H1 (cell line): ENCODE results near the gene IRF3. TPM values are rescaled to one million over a fixed set of nuclear protein-coding genes. Genes with fewer than 3 reads are reported as not detected.

Experiments
- CTCF ChIA-PET: fragments of 300-600 bp; sonication (Branson Sonifier 250); formaldehyde crosslinking; loops from one replicate; lab custom pipeline; 2021; ENCODE audit not compliant: partially characterized antibody; lab: Charles Lee
- POLR2A ChIA-PET: fragments of 300-600 bp; sonication (Branson Sonifier 250); formaldehyde crosslinking; loops from one replicate; lab custom pipeline; 2021; ENCODE audit warnings: inconsistent platforms; ENCODE audit not compliant: partially characterized antibody; lab: Charles Lee
- DNase-seq, 2 experiments: peaks; one replicate each; pipeline versions ENCODE4 v3.0.0 to v3.0.0-alpha.2; 2010 to 2022; ENCODE audit warnings: low spot score in 2 of 2, low read depth in 1 of 2, mixed read lengths in 1 of 2
- FAIRE-seq: peaks from 2 replicates; lab custom pipeline; 2011; peaks lifted over from hg19 to GRCh38; lab: Jason Lieb, UNC
- H2AFZ ChIP-seq: 2 replicates; pipeline ENCODE4 v1.8.1; 2012; ENCODE audit warnings: low read length, inconsistent platforms
- H2AK5ac ChIP-seq: 2 replicates; pipeline ENCODE4 v1.6.1; 2013; ENCODE audit warnings: low read depth, low read length
- H2BK120ac ChIP-seq: replicated peaks from 2 replicates; pipeline ENCODE3; 2013; ENCODE audit warnings: low read depth, low read length, inconsistent platforms
- H2BK12ac ChIP-seq: 2 replicates; pipeline ENCODE4 v1.6.1; 2013; ENCODE audit warnings: low read depth, low read length
- H2BK15ac ChIP-seq: 2 replicates; pipeline ENCODE4 v1.6.1; 2013; ENCODE audit warnings: low read length
- H2BK20ac ChIP-seq: 2 replicates; pipeline ENCODE4 v1.6.1; 2013; ENCODE audit warnings: low read length
- H2BK5ac ChIP-seq: 2 replicates; pipeline ENCODE4 v1.6.1; 2013; ENCODE audit warnings: low read depth, low read length
- H3K14ac ChIP-seq: 2 replicates; pipeline ENCODE4 v1.6.1; 2013; ENCODE audit warnings: inconsistent platforms; ENCODE audit not compliant: insufficient read length
- H3K18ac ChIP-seq: 2 replicates; pipeline ENCODE4 v1.6.1; 2013; ENCODE audit warnings: low read length; ENCODE audit errors: extremely low read depth
- H3K23ac ChIP-seq: 2 replicates; pipeline ENCODE4 v1.6.1; 2013; ENCODE audit warnings: inconsistent platforms; ENCODE audit not compliant: insufficient read length
- H3K23me2 ChIP-seq: 2 replicates; pipeline ENCODE4 v1.6.1; 2013; ENCODE audit warnings: low read depth, low read length
- H3K27ac ChIP-seq: 2 replicates; pipeline ENCODE4 v1.6.1; 2011; ENCODE audit warnings: low read depth, low read length, inconsistent platforms
- H3K27me3 ChIP-seq, 4 experiments: replicated peaks in 1 of 4; 1 replicate in 1 of 4; 2 replicates in 3 of 4; pipeline versions ENCODE4 v1.6.1 to v1.8.1; 2011 to 2013; ENCODE audit warnings: low read length in 3 of 4, mild to moderate bottlenecking in 3 of 4, inconsistent platforms in 2 of 4, mixed read lengths in 2 of 4, moderate library complexity in 1 of 4; ENCODE audit not compliant: control insufficient read depth in 3 of 4, insufficient read depth in 3 of 4; ENCODE audit errors: extremely low read depth in 1 of 4
- H3K36me3 ChIP-seq, 4 experiments: 2 replicates each; pipeline versions ENCODE4 v1.6.1 to v1.8.1; 2011 to 2013; ENCODE audit warnings: mild to moderate bottlenecking in 4 of 4, low read length in 3 of 4, moderate library complexity in 2 of 4, control low read depth in 1 of 4, inconsistent platforms in 1 of 4; ENCODE audit not compliant: insufficient read depth in 4 of 4, control insufficient read depth in 2 of 4
- H3K4ac ChIP-seq: replicated peaks from 2 replicates; pipeline ENCODE3; 2013; ENCODE audit warnings: low read length, low read depth, mixed read lengths, inconsistent platforms; ENCODE audit not compliant: insufficient read length
- H3K4me1 ChIP-seq, 4 experiments: replicated peaks in 1 of 4; 1 replicate in 1 of 4; 2 replicates in 3 of 4; pipeline versions ENCODE4 v1.6.1 to v1.8.1; 2011 to 2013; ENCODE audit warnings: low read length in 3 of 4, inconsistent platforms in 2 of 4, mixed read lengths in 1 of 4; ENCODE audit not compliant: insufficient read depth in 4 of 4, control insufficient read depth in 3 of 4
- H3K4me2 ChIP-seq, 2 experiments: 2 replicates each; pipeline versions ENCODE4 v1.6.1 to v1.8.1; 2011 to 2013; ENCODE audit warnings: low read depth in 2 of 2, low read length in 2 of 2, control low read depth in 1 of 2, inconsistent platforms in 1 of 2, mild to moderate bottlenecking in 1 of 2; ENCODE audit not compliant: insufficient read depth in 1 of 2
- H3K4me3 ChIP-seq, 4 experiments: fragments of 200-600, 300-600 bp in 1 of 4; sonication (generic), shearing (Covaris generic), sonication (Bioruptor Twin) in 1 of 4; 2 replicates each; pipeline versions ENCODE4 v1.5.1 to v1.8.1; 2011 to 2016; ENCODE audit warnings: low read length in 4 of 4, low read depth in 3 of 4, control low read depth in 2 of 4, inconsistent platforms in 2 of 4, mild to moderate bottlenecking in 2 of 4, mixed read lengths in 1 of 4, moderate library complexity in 1 of 4; ENCODE audit not compliant: insufficient read depth in 2 of 4; ENCODE audit errors: extremely low read depth in 1 of 4
- H3K56ac ChIP-seq: replicated peaks from 2 replicates; pipeline ENCODE3; 2013; ENCODE audit warnings: low read depth, mild to moderate bottlenecking, mixed read lengths, low read length, inconsistent platforms; ENCODE audit not compliant: insufficient read length
- H3K79me1 ChIP-seq: 2 replicates; pipeline ENCODE4 v1.6.1; 2013; ENCODE audit warnings: low read depth, low read length, control low read depth
- H3K79me2 ChIP-seq, 2 experiments: 2 replicates each; pipeline versions ENCODE4 v1.6.1 to v1.8.1; 2012 to 2013; ENCODE audit warnings: low read length in 2 of 2, mild to moderate bottlenecking in 2 of 2, inconsistent platforms in 1 of 2; ENCODE audit not compliant: insufficient read depth in 2 of 2, control insufficient read depth in 1 of 2
- H3K9ac ChIP-seq, 4 experiments: replicated peaks in 1 of 4; 1 replicate in 1 of 4; 2 replicates in 3 of 4; pipeline versions ENCODE4 v1.6.1 to v1.8.1; 2011 to 2013; ENCODE audit warnings: low read depth in 3 of 4, low read length in 3 of 4, control low read depth in 2 of 4, mild to moderate bottlenecking in 2 of 4, moderate library complexity in 2 of 4, inconsistent platforms in 1 of 4; ENCODE audit errors: extremely low read depth in 1 of 4
- H3K9me3 ChIP-seq, 2 experiments: 2 replicates each; pipeline versions ENCODE4 v1.6.1 to v1.8.1; 2012 to 2013; ENCODE audit warnings: mild to moderate bottlenecking in 2 of 2, moderate library complexity in 2 of 2, control low read depth in 1 of 2, inconsistent platforms in 1 of 2, low read depth in 1 of 2, low read length in 1 of 2, mixed read lengths in 1 of 2; ENCODE audit not compliant: insufficient read depth in 2 of 2
- H4K20me1 ChIP-seq, 2 experiments: replicated peaks in 1 of 2; 2 replicates each; pipeline versions ENCODE3 to v1.8.1; 2011 to 2013; ENCODE audit warnings: inconsistent platforms in 2 of 2, low read length in 2 of 2, mild to moderate bottlenecking in 1 of 2; ENCODE audit not compliant: insufficient read depth in 2 of 2, control insufficient read depth in 1 of 2
- H4K5ac ChIP-seq: 2 replicates; pipeline ENCODE4 v1.6.1; 2013; ENCODE audit warnings: low read length, low read depth, mixed read lengths, inconsistent platforms; ENCODE audit not compliant: insufficient read length
- H4K8ac ChIP-seq: 2 replicates; pipeline ENCODE4 v1.8.0; 2013; ENCODE audit warnings: mild to moderate bottlenecking, moderate library complexity, low read length, inconsistent platforms; ENCODE audit not compliant: insufficient read depth; ENCODE audit errors: extremely low read depth
- H4K91ac ChIP-seq: replicated peaks from 2 replicates; pipeline ENCODE3; 2013; ENCODE audit warnings: low read length, mixed read lengths, inconsistent platforms; ENCODE audit not compliant: insufficient read length
- CHD2 ChIP-seq: IDR thresholded peaks from 2 replicates; pipeline ENCODE4 v1.6.1; 2012; ENCODE audit warnings: low read length, improper control_type of control experiment
- POLR2A ChIP-seq, 2 experiments: IDR thresholded peaks; 1 replicate in 1 of 2; 2 replicates in 1 of 2; pipeline ENCODE4 v1.6.1; 2011; ENCODE audit warnings: low read depth in 2 of 2, low read length in 2 of 2, mild to moderate bottlenecking in 2 of 2; ENCODE audit errors: control extremely low read depth in 1 of 2
- WGBS, 2 experiments: shearing (Covaris generic) in 1 of 2; methylation state at CpG; one replicate each; pipeline versions ENCODE4 v1.1.6 to v1.1.7; 2013 to 2015; ENCODE audit warnings: low lambda C conversion rate in 2 of 2, mixed read lengths in 2 of 2, inconsistent platforms in 1 of 2, low coverage in 1 of 2, missing lambda C conversion rate in 1 of 2; ENCODE audit not compliant: insufficient replicate concordance in 2 of 2, insufficient coverage in 1 of 2, insufficient read length in 1 of 2; ENCODE audit errors: extremely low coverage in 1 of 2, missing lambda C conversion rate in 1 of 2; 5-methylcytosine and 5-hydroxymethylcytosine counted together
- polyA plus RNA-seq, 7 experiments: library from polyadenylated mRNA; depleted of rRNA in 3 of 7; stranded (reverse) in 5 of 7; unstranded in 2 of 7; fragments of >200 nt in 5 of 7; fragments of 200-250 nt in 2 of 7; gene quantifications; 1 replicate in 5 of 7; 2 replicates in 1 of 7; 4 replicates in 1 of 7; pipeline versions ENCODE4 v1.2.1 to v1.2.3, GENCODE V29; 2011 to 2013; ENCODE audit warnings: missing spikeins in 2 of 7, mixed read lengths in 2 of 7
- total RNA-seq: library from RNA; stranded (reverse); fragmentation: NEBNext Ultra II Directional; extraction: Animal tissue kit (Norgen Biotek cat#: 25700); gene quantifications from 2 replicates; pipeline ENCODE4 v1.2.1, GENCODE V29; 2021
- TF ChIP-seq, protein P1 (sequence below), 3 experiments: IDR thresholded peaks; 1 replicate in 2 of 3; 2 replicates in 1 of 3; pipeline versions ENCODE4 v1.5.1 to v1.6.1; 2011; ENCODE audit warnings: low read length in 3 of 3, mild to moderate bottlenecking in 3 of 3, inconsistent platforms in 2 of 3, low read depth in 1 of 3, moderate library complexity in 1 of 3; ENCODE audit not compliant: insufficient read depth in 1 of 3; ENCODE audit errors: control extremely low read depth in 1 of 3

Gene IRF3
- total and polyA plus RNA-seq, 2 of the 8 experiments (the other 6 are each of a cell fraction or from before 2014, with no cell fraction given), result 103 to 114 TPM

DNA sequence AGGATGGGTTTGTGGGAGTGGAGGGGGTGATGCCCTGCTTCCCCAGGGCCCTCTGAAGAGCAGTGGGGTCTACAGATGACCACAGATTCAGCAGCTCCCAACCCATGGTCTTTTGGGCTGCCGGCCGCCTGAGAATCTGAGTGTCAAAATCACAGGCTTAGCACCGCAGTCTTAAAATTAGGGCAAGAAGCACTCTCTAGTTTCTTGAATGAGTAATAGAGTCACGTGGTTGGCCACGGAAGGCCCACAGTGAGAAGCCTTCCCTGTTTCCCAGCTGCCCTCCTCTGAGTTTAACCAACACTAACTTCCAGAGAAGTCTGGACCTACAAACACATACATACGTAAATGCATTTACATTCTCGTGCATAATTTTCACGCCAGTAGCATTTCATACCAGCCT is 16.6 kb upstream of the IRF3 start:
- FAIRE-seq (no peak), DNase-seq (no peak)
- Histone ChIP-seq H3K4me3 (no peak overlapping the region), H2BK15ac (no peak overlapping the region), H4K20me1 (peaks cover 37 to 54% of the 10 kb centered on the region in 2 experiments), H4K8ac (peak overlapping the region; percentile 69; the same call in 1 of the 2 replicates), H3K36me3 (peaks cover 26 to 53% (median 42%) of the 10 kb centered on the region in 4 experiments), H2BK12ac (no peak overlapping the region), H3K79me1 (peaks cover 16% of the 10 kb centered on the region), H2BK120ac (no peak overlapping the region), H3K4me1 (peaks cover 2 to 17% (median 12%) of the 10 kb centered on the region in 4 experiments), H2AFZ (no peak overlapping the region), H3K79me2 (peaks cover 17 to 54% of the 10 kb centered on the region in 2 experiments), H3K9me3 (no peaks in the 10 kb centered on the region), H2BK20ac (no peak overlapping the region), H2AK5ac (no peak overlapping the region), H2BK5ac (no peak overlapping the region), H4K91ac (no peak overlapping the region), H3K4ac (no peak overlapping the region), H3K14ac (no peak overlapping the region), H3K18ac (no peak overlapping the region), H3K23me2 (peaks cover 4% of the 10 kb centered on the region), H3K23ac (no peak overlapping the region), H3K9ac (no peak overlapping the region), H3K4me2 (no peak overlapping the region), H3K27me3 (no peaks in the 10 kb centered on the region), H3K56ac (no peak overlapping the region), H3K27ac (no peak overlapping the region), H4K5ac (no peak overlapping the region)
- 97% methylated on average over 8 of the region's 8 CpGs; no CpG with 5 or more reads in 1 of the 2 experiments for WGBS, 2 experiments
- POLR2A ChIA-PET, result interaction anchor here (0.6 to 8.3 kb wide), 7 partner anchors 8 to 1278 kb away, joined by 3 to 168 read pairs (median 3); partner anchors contain the start of genes ADM5 and CPT1C
- TF ChIP-seq CHD2 (no peak), POLR2A (IDR thresholded peaks at IDR 0.05; ENCODE audit: control extremely low read depth in 1 of 2, low read depth in 2 of 2, low read length in 2 of 2) (peak in 1 of 2 experiments; percentile 42; a peak in 1 of 3 replicates)
- TF ChIP-seq, protein P1, sequence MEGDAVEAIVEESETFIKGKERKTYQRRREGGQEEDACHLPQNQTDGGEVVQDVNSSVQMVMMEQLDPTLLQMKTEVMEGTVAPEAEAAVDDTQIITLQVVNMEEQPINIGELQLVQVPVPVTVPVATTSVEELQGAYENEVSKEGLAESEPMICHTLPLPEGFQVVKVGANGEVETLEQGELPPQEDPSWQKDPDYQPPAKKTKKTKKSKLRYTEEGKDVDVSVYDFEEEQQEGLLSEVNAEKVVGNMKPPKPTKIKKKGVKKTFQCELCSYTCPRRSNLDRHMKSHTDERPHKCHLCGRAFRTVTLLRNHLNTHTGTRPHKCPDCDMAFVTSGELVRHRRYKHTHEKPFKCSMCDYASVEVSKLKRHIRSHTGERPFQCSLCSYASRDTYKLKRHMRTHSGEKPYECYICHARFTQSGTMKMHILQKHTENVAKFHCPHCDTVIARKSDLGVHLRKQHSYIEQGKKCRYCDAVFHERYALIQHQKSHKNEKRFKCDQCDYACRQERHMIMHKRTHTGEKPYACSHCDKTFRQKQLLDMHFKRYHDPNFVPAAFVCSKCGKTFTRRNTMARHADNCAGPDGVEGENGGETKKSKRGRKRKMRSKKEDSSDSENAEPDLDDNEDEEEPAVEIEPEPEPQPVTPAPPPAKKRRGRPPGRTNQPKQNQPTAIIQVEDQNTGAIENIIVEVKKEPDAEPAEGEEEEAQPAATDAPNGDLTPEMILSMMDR (IDR thresholded peaks at IDR 0.05; ENCODE audit: control extremely low read depth in 1 of 3, insufficient read depth in 1 of 3, low read depth in 1 of 3, low read length in 3 of 3), result no peak
- CTCF ChIA-PET, result interaction anchor here (1.4 kb wide), 2 partner anchors 17 to 176 kb away, joined by 3 read pairs; partner anchors contain the start of genes BCL2L12 and IRF3
